SK-MEL-5 (cell line): ENCODE measurements around the gene MS4A6A. TPM values are rescaled to one million over a fixed set of nuclear protein-coding genes. Genes with fewer than 3 reads are reported as not detected.
"Not testable (repeated sequence)": the region's sequence is repeated elsewhere in the genome, so short reads cannot be mapped to it uniquely, and the experiment has no call there.

Experiments
- DNase-seq: peaks from one replicate; pipeline ENCODE4 v3.0.0-alpha.2; 2016; ENCODE audit warnings: low read depth, low spot score
- in situ Hi-C: cut with HindIII; loops from 2 replicates; pipeline ENCODE4 v1.10.0; 2016; ENCODE audit warnings: low sequenced_read_pairs, high pct_unique_total_duplicates, low pct_unique_long_range_greater_than_20kb
- total RNA-seq: library from RNA; depleted of rRNA; stranded (reverse); fragments of >200 nt; shearing (Covaris generic); gene quantifications from 2 replicates; pipeline ENCODE4 v1.2.3, GENCODE V29; 2014

The MS4A6A gene
- total RNA-seq, 1 experiment from 2014 or later, result not detected

GRCh38 chr11:60188481-60188880, 5.6 kb upstream of the MS4A6A start:
- in situ Hi-C loops, DNase-seq: not testable (repeated sequence)

GRCh38 chr11:60186128-60186527, 3.2 kb upstream of the MS4A6A start:
- DNase-seq, in situ Hi-C loops: not testable (repeated sequence)

GRCh38 chr11:60185512-60185827, 2.6 kb upstream of the MS4A6A start:
- DNase-seq, in situ Hi-C loops: not testable (repeated sequence)

- in situ Hi-C loops, result no loop called here
- DNase-seq, result no peak
These were observed 2.1 kb upstream of the MS4A6A start for GRCh38 chr11:60184824-60185511.

- no peak for DNase-seq
- in situ Hi-C loops, result no loop called here
These were observed 815 bp upstream of the MS4A6A start for GRCh38 chr11:60183591-60184205.

- in situ Hi-C loops, result no loop called here
- no peak for DNase-seq
These were observed 7.0 kb downstream of the MS4A6A start for GRCh38 chr11:60175860-60176275.

- in situ Hi-C loops, result no loop called here
These were observed 10.9 kb downstream of the MS4A6A start for GRCh38 chr11:60172011-60172410.

GRCh38 chr11:60170566-60170965, 12.3 kb downstream of the MS4A6A start:
- DNase-seq, result peak; percentile 73
- in situ Hi-C loops, result no loop called here

More at GRCh38 chr11:60172011-60172410, 10.9 kb downstream of the MS4A6A start:
- DNase-seq, result no peak

- in situ Hi-C loops, result no loop called here
- DNase-seq, result peak; percentile 43
These were observed 13.5 kb downstream of the MS4A6A start for GRCh38 chr11:60169264-60169915.

- DNase-seq, result no peak
- in situ Hi-C loops, result no loop called here
These were observed 14.6 kb downstream of the MS4A6A start for GRCh38 chr11:60168306-60168705.

- DNase-seq, result no peak
- in situ Hi-C loops, result no loop called here
These were observed 16.9 kb downstream of the MS4A6A start for GRCh38 chr11:60165951-60166350.

- in situ Hi-C loops, result no loop called here
- no peak for DNase-seq
These were observed 17.3 kb downstream of the MS4A6A start for GRCh38 chr11:60165538-60165937.

- in situ Hi-C loops, result no loop called here
- no peak for DNase-seq
These were observed 18.3 kb downstream of the MS4A6A start for GRCh38 chr11:60164550-60165075.

GRCh38 chr11:60161766-60162165, 21.1 kb downstream of the MS4A6A start:
- in situ Hi-C loops, result no loop called here
- DNase-seq, result no peak

- no peak for DNase-seq
- in situ Hi-C loops, result no loop called here
These were observed 21.8 kb downstream of the MS4A6A start for GRCh38 chr11:60161107-60161506.

- in situ Hi-C loops, result no loop called here
- DNase-seq, result no peak
These were observed 23.0 kb downstream of the MS4A6A start for GRCh38 chr11:60159868-60160267.

GRCh38 chr11:60159284-60159683, 23.6 kb downstream of the MS4A6A start:
- no peak for DNase-seq
- in situ Hi-C loops, result no loop called here

GRCh38 chr11:60158636-60159035, 24.2 kb downstream of the MS4A6A start:
- no peak for DNase-seq
- in situ Hi-C loops, result no loop called here

GRCh38 chr11:60155931-60156330, 27.0 kb downstream of the MS4A6A start:
- peak; percentile 15 for DNase-seq
- in situ Hi-C loops, result no loop called here
